Stimulated activated naive CD4-positive, alpha-beta T cell (primary cell): ENCODE measurements around the gene LYPD4.

Source experiments
- DNase-seq, 6 experiments: peaks; one replicate each; lab custom pipeline; 2025; lab: John Stamatoyannopoulos, UW

Gene LYPD4, protein sequence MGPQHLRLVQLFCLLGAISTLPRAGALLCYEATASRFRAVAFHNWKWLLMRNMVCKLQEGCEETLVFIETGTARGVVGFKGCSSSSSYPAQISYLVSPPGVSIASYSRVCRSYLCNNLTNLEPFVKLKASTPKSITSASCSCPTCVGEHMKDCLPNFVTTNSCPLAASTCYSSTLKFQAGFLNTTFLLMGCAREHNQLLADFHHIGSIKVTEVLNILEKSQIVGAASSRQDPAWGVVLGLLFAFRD

DNA sequence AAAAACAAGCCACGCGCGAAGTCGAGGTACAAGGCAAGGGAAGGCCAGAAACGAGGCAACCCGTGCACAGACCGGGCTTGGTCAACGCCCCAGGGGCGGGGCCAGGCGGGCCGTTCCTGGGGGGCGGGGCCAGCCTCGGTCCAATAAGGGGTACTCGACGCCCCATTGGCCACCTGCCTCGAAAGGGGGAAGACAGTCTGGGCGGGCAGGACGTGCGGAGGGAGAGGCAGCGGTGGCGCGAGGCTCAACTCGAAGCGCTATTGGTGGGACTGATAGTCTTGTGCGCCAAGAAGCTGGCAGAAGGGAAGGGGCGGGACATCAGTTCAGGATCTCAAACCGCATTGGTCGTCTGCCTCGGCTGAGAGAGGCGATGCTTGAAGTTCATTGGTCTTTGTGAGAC lies at the start of gene LYPD4:
LYPD4 (minus strand) TSS at position 83 of the 400 bp plus-strand sequence. CDS start 5,398 bp downstream, outside the sequence.
- no peak for DNase-seq

DNA sequence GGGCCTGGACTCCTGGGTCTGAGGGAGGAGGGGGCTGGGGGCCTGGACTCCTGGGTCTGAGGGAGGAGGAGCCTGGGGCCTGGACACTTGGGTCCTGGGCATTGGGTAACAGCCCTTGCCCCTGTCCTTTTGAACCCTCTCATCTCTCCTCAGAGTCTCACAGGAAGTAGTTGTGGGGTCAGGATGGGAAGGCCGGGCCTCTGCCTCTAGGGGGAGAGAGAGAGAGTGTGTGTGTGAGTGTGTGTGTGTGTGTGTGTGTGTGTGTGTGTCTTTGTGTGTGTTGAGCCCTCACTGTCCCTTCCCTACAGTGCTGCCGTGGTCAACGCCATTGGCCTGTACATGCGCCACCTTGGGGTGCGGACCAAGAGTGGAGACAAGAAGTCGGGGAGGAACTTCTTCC lies 49.4 kb upstream of the LYPD4 start:
- DNase-seq, result peak in 2 of 6 experiments; percentile 21 to 40

GRCh38 chr19:41892173-41892902 lies 47.9 kb upstream of the LYPD4 start:
- no peak for DNase-seq

GRCh38 chr19:41890936-41891335 lies 46.5 kb upstream of the LYPD4 start:
- no peak for DNase-seq

- no peak for DNase-seq
Measured at GRCh38 chr19:41889896-41890295, 45.4 kb upstream of the LYPD4 start.

DNA sequence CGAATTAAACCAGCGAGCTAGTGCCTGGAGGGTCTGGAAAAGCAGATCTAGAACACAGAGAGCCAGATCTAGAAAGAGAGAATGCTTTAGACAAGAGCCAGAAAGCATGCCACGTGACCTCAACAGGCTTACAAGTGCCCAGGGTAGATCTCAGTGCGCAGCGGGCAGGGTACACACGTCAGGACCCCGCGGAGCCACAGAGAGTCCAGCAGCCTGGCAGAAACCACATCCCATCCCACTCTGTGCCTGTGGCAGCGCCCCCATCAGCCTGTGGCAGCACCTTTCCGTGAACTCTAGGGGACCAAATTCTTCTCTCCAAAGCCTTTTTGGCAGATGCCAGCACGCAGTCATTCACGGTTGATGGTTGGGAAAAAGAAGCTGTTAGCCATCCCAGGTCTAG lies 44.4 kb upstream of the LYPD4 start:
- peak; percentile 16 to 40 (median 29) for DNase-seq

GRCh38 chr19:41887711-41888382 lies 43.4 kb upstream of the LYPD4 start:
- peak; percentile 67 to 91 (median 78) for DNase-seq

- peak; percentile 64 to 91 (median 80) for DNase-seq
Measured at GRCh38 chr19:41886761-41887710, 42.6 kb upstream of the LYPD4 start.

- peak; percentile 64 to 81 (median 72) for DNase-seq
Measured at GRCh38 chr19:41883821-41884733, 39.6 kb upstream of the LYPD4 start.

DNA sequence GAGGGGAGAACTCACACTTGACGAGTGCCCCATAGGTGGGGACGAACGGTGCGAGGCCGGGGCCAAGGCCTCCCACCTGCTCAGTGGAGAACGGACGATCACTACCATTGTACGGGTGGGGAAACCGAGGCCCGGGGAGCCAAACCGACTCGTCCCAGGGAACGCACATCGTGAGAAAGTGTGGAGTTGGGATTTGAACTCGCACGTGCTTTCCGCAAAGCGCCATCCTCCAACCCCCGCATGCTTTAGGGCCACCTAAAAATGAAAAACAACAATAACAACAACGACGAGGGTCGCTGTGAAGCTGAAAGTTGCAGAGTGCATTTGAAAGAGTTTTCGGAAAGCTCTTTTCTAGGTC lies 39.0 kb upstream of the LYPD4 start:
- DNase-seq, result peak in 1 of 6 experiments; percentile 49

- DNase-seq, result peak; percentile 19 to 73 (median 54)
Measured at GRCh38 chr19:41882568-41883462, 38.3 kb upstream of the LYPD4 start, which contains the start of gene ARHGEF1. ARHGEF1 (plus strand) TSS chr19:41883184; CDS start chr19:41888083, 4,899 bp downstream.

GRCh38 chr19:41880329-41880708 lies 35.8 kb upstream of the LYPD4 start:
- DNase-seq, result no peak

DNA sequence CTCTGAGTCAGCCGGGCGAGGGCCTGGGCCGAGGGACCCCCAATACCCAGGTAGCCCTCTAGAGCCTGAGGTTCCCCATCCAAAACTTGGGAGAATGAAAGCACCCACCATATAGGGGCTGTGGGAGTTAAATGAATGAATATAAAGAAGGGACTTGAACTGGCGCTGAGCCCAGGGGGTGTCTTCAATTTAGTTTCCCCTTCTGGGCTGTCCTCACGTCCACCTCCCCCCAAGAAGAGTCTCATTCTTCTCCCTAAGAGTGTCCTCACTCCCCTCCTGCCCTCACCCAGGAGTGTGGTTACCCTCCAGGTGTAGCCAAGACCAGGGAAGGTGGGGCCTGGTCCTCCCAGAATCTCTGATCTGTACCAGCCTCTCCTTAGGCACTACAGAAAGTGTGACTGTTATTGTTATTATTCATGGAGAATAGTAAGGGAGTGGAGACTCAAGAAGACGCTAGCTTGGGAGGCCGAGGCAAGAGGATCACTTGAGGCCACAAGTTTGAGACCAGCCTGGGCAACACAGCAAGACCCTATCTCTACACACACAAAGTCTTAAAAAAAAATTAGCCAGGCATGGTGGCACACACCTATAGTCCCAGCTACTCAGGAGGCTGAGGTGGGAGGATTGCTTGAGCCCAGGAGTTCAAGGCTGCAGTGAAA lies 35.3 kb upstream of the LYPD4 start:
- no peak for DNase-seq

DNA sequence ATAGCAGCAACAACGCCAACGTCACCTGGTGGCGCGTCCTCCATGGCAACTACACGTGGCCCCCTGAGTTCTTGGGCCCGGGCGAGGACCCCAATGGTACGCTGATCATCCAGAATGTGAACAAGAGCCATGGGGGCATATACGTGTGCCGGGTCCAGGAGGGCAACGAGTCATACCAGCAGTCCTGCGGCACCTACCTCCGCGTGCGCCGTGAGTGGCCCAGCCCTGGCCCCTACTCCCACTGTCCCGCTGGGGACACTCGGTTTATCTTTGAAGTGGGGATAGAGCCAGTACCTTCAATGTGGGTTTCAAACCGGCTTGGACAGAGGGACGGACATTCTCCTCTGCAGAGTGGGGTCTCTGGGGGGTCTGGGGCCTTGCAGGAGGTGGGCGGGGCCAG lies 34.6 kb upstream of the LYPD4 start:
- DNase-seq, result no peak

DNA sequence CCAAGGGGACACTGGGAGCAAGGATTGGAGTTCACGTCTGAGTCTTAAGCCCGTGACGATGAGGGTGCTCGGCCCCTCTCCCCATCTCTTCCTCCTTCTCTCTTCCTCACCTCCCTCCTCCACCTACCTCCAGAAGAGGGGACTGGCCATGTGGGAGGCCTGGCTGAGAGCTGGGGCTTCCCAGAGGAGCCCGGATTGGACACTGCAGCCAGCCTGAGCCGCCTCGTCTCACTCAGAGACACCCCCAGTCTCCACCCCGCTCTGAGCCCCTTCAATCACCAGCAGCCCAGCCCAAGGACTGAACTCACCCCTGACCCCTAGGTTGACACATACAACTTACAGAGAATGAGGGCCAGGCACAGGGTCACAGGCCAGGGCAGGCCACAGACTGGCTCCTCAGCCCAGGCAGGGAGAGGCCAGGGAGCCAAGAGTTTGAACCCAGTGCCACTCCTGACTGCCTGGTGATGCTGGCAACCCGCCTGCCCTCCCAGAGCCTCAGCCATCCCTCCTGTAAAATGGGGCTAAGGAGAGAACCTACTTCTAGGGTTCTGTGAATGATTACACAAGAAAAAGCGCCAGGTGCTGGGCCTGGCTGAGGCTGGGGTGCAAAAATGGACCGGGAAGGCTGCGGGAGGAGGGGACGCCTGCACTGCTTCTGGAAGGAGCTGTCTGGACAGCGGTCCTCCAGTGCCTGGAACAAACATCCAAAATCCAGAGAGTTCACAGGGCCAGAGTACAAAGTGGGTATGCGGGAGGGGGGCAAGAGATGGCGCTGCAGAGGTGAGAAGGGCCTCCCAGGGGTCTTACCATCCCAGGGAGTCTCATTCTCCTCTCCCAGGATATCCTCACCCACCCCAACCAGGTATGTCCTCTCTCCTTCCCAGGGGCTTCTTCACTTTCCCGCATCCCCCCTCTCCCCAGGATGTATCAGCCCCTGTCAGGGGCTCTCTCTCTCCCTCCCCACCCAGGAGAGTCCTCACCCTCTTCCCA lies 33.7 kb upstream of the LYPD4 start:
- no peak for DNase-seq

GRCh38 chr19:41876847-41877832 lies 32.7 kb upstream of the LYPD4 start, which contains the start of gene CD79A:
CD79A (plus strand) TSS chr19:41877279; CDS start chr19:41877305, 26 bp downstream.
- DNase-seq, result peak in 2 of 6 experiments; percentile 18 to 20
